GM19328 (cell line): Measurements from ENCODE around the gene ADGRV1.
A peak's percentile ranks its signal among the peaks of the same experiment; 100 is the strongest.

Experiments used
- ATAC-seq: cut with Tn5 transposase; IDR thresholded peaks from one replicate; pipeline ENCODE4 v1.9.1; 2021; ENCODE audit warnings: mild to moderate bottlenecking, moderate library complexity; ENCODE audit not compliant: unreplicated experiment

The ADGRV1 gene

GRCh38 chr5:91176288-91177016, 617.9 kb downstream of the ADGRV1 start:
- no peak for ATAC-seq

- ATAC-seq: no peak
Observed at GRCh38 chr5:91177085-91177484, 618.5 kb downstream of the ADGRV1 start.

- no peak for ATAC-seq
Observed at GRCh38 chr5:91177639-91178038, 619.0 kb downstream of the ADGRV1 start.

GRCh38 chr5:91178461-91178860, 619.9 kb downstream of the ADGRV1 start:
- ATAC-seq: no peak

GRCh38 chr5:91179018-91179417, 620.4 kb downstream of the ADGRV1 start:
- ATAC-seq: no peak

GRCh38 chr5:91180506-91180905, 621.9 kb downstream of the ADGRV1 start:
- ATAC-seq: no peak

GRCh38 chr5:91182763-91183162, 624.2 kb downstream of the ADGRV1 start:
- ATAC-seq: peak; percentile 78

- no peak for ATAC-seq
Observed at GRCh38 chr5:91183743-91184142, 625.1 kb downstream of the ADGRV1 start.

GRCh38 chr5:91186101-91186500, 627.5 kb downstream of the ADGRV1 start:
- ATAC-seq: no peak

GRCh38 chr5:91187032-91187431, 628.4 kb downstream of the ADGRV1 start:
- ATAC-seq: no peak

GRCh38 chr5:91188755-91189154, 630.2 kb downstream of the ADGRV1 start:
- ATAC-seq: no peak

- ATAC-seq: no peak
Observed at GRCh38 chr5:91189480-91190313, 631.1 kb downstream of the ADGRV1 start.

- no peak for ATAC-seq
Observed at GRCh38 chr5:91190314-91190690, 631.7 kb downstream of the ADGRV1 start.

- no peak for ATAC-seq
Observed at GRCh38 chr5:91194824-91195381, 636.3 kb downstream of the ADGRV1 start.

- no peak for ATAC-seq
Observed at GRCh38 chr5:91200692-91201091, 642.1 kb downstream of the ADGRV1 start.

- ATAC-seq: no peak
Observed at GRCh38 chr5:91206103-91206502, 647.5 kb downstream of the ADGRV1 start.

- no peak for ATAC-seq
Observed at GRCh38 chr5:91206734-91207133, 648.1 kb downstream of the ADGRV1 start.

- no peak for ATAC-seq
Observed at GRCh38 chr5:91207248-91207647, 648.7 kb downstream of the ADGRV1 start.

- ATAC-seq: no peak
Observed at GRCh38 chr5:91211997-91212713, 653.6 kb downstream of the ADGRV1 start.

GRCh38 chr5:91212714-91213092, 654.1 kb downstream of the ADGRV1 start:
- no peak for ATAC-seq
